Panc1 (cell line): ENCODE data around the gene CCDC152. TPM values are rescaled to one million over a fixed set of nuclear protein-coding genes. Genes with fewer than 3 reads are reported as not detected.

Source experiments
- ATAC-seq: fragments of 200-7000 bp; cut with Tn5 transposase; 2 replicates; pipeline ENCODE4 v1.9.1; 2020; ENCODE audit warnings: mild to moderate bottlenecking, moderate library complexity
- Bru-seq: library from RNA; stranded (reverse); fragments of 400-500 nt; gene quantifications from one replicate; lab custom pipeline; 2021; lab: Mats Ljungman, UMichigan
- BruChase-seq, 2 experiments: library from RNA; stranded (reverse); fragments of 400-500 nt; gene quantifications; one replicate each; lab custom pipeline; 2021; lab: Mats Ljungman, UMichigan
- BruUV-seq: library from RNA; stranded (reverse); fragments of 400-500 nt; replicated peaks from 2 replicates; lab custom pipeline; 2021; lab: Mats Ljungman, UMichigan
- CTCF ChIA-PET: fragments of 300-600 bp; sonication (Branson Sonifier 250); formaldehyde crosslinking; loops from one replicate; lab custom pipeline; 2022; ENCODE audit warnings: antibody characterized with exemption; lab: Charles Lee
- POLR2A ChIA-PET: fragments of 300-600 bp; sonication (Branson Sonifier 250); formaldehyde crosslinking; loops from one replicate; lab custom pipeline; 2022; ENCODE audit warnings: antibody characterized with exemption; lab: Charles Lee
- DNase-seq: peaks from one replicate; pipeline ENCODE4 v3.0.0-alpha.2; 2010; ENCODE audit warnings: low read depth, low spot score
- H3K27ac ChIP-seq: 2 replicates; pipeline ENCODE4 v1.5.1; 2011; ENCODE audit warnings: mild to moderate bottlenecking, low read length, inconsistent platforms
- H3K27me3 ChIP-seq: fragments of 200-500 bp; sonication (Bioruptor generic); 2 replicates; pipeline ENCODE4 v1.6.0; 2014; ENCODE audit warnings: low read length, inconsistent platforms; ENCODE audit not compliant: control insufficient read depth, insufficient read depth
- H3K36me3 ChIP-seq: fragments of 200-500 bp; sonication (Bioruptor generic); 2 replicates; pipeline ENCODE4 v1.5.1; 2014; ENCODE audit warnings: inconsistent platforms, mild to moderate bottlenecking, low read length, moderate library complexity; ENCODE audit not compliant: control insufficient read depth, insufficient read depth
- H3K4me1 ChIP-seq: 2 replicates; pipeline ENCODE4 v1.5.1; 2011; ENCODE audit warnings: inconsistent platforms, mild to moderate bottlenecking, low read length, moderate library complexity; ENCODE audit not compliant: control insufficient read depth, insufficient read depth
- H3K4me3 ChIP-seq, 2 experiments: 2 replicates each; pipeline ENCODE4 v1.5.1; 2011 to 2012; ENCODE audit warnings: low read depth in 2 of 2, low read length in 2 of 2, mild to moderate bottlenecking in 2 of 2, inconsistent platforms in 1 of 2, moderate library complexity in 1 of 2
- H3K9me3 ChIP-seq: fragments of 200-500 bp; sonication (Bioruptor generic); 2 replicates; pipeline ENCODE4 v1.5.1; 2014; ENCODE audit warnings: low read depth, mild to moderate bottlenecking, inconsistent platforms, low read length, moderate library complexity; ENCODE audit not compliant: control insufficient read depth, insufficient read depth
- CTCF ChIP-seq: fragments of 450-650 bp; IDR thresholded peaks from 2 replicates; pipeline ENCODE4 v1.5.1; 2017; ENCODE audit warnings: mild to moderate bottlenecking
- POLR2AphosphoS5 ChIP-seq: IDR thresholded peaks from 2 replicates; pipeline ENCODE4 v1.6.1; 2012; ENCODE audit warnings: mild to moderate bottlenecking, low read depth, low read length, moderate library complexity
- REST ChIP-seq, 2 experiments: IDR thresholded peaks; 2 replicates each; pipeline ENCODE4 v1.6.1; 2011 to 2012; ENCODE audit warnings: low read depth in 2 of 2, control low read depth in 1 of 2, low read length in 1 of 2, mild to moderate bottlenecking in 1 of 2, moderate library complexity in 1 of 2; ENCODE audit not compliant: insufficient read depth in 1 of 2
- SIN3A ChIP-seq: IDR thresholded peaks from 2 replicates; pipeline ENCODE4 v1.6.1; 2012; ENCODE audit warnings: low read depth, mild to moderate bottlenecking, low read length, moderate library complexity, borderline replicate concordance; ENCODE audit not compliant: insufficient read depth
- TCF7L2 ChIP-seq: IDR thresholded peaks from 2 replicates; pipeline ENCODE4 v1.6.1; 2011; ENCODE audit warnings: mild to moderate bottlenecking, low read depth, low read length, inconsistent platforms
- in situ Hi-C: cut with HindIII; loops from 2 replicates; pipeline ENCODE4 v1.10.0; 2016; ENCODE audit warnings: low sequenced_read_pairs, low pct_unique_long_range_greater_than_20kb
- intact Hi-C: fragments of 100-400 bp; cut with micrococcal nuclease; formaldehyde crosslinking; loops from one replicate; pipeline ENCODE4 v1.10.0; 2022; ENCODE audit not compliant: unreplicated experiment
- long read RNA-seq: library from polyadenylated mRNA; unstranded; transcript quantifications from one replicate; pipeline ENCODE4 v2.0.0, GENCODE V29; 2021; ENCODE audit not compliant: unreplicated experiment
- polyA plus RNA-seq: library from polyadenylated mRNA; unstranded; fragments of >200 nt; gene quantifications from one replicate; pipeline ENCODE4 v1.2.1, GENCODE V29; 2012; ENCODE audit warnings: missing spikeins; ENCODE audit not compliant: insufficient read length
- total RNA-seq: library from RNA; stranded (reverse); gene quantifications from one replicate; pipeline ENCODE4 v1.2.1, GENCODE V29; 2021; ENCODE audit not compliant: unreplicated experiment

Gene CCDC152
- total RNA-seq: not detected
- polyA plus RNA-seq: not detected
- Bru-seq, nascent RNA: percentile 14 among the genes with signal in this experiment
- percentile 8 among the genes with signal in this experiment for BruChase-seq, experiment 1, labeled RNA remaining after a 2-hour chase
- BruChase-seq, experiment 2, labeled RNA remaining after a 6-hour chase: percentile 15 among the genes with signal in this experiment
- long read RNA-seq: 0 reads

- no peaks in the 10 kb centered on the region; the same call in 1 of the 2 replicates for H3K4me1 ChIP-seq
- no peaks in the 10 kb centered on the region for H3K9me3 ChIP-seq
- peak within 1 kb of the TSS; percentile 23 to 34; a peak in 3 of 4 replicates for H3K4me3 ChIP-seq
- ATAC-seq: peak; percentile 69
- in situ Hi-C loops (no loop called here), intact Hi-C loops (no loop called here)
- no peak for DNase-seq
- TF ChIP-seq TCF7L2: no peak
- no peak for TF ChIP-seq SIN3A
- TF ChIP-seq REST (IDR thresholded peaks at IDR 0.05; ENCODE audit: insufficient read depth in 1 of 2, low read depth in 2 of 2, low read length in 1 of 2): no peak
- no peak for TF ChIP-seq CTCF
- no peaks in the 10 kb centered on the region; the same call in 1 of the 2 replicates for H3K36me3 ChIP-seq
- peaks cover 7% of the 10 kb centered on the region for H3K27me3 ChIP-seq
- no TSS peak for BruUV-seq
- H3K27ac ChIP-seq: no peak within 1 kb of the TSS
- POLR2A ChIA-PET: no interaction called here
- CTCF ChIA-PET: no interaction called here
Observed at GRCh38 chr5:42756606-42757601, at the start of gene CCDC152. Gene CCDC152, plus strand, starts transcription at chr5:42756818. Its CDS starts 2,304 bp downstream, at chr5:42759122.

GRCh38 chr5:42715785-42716184 lies 40.8 kb upstream of the CCDC152 start:
- no peak overlapping the region for H3K4me3 ChIP-seq
- DNase-seq (no peak), ATAC-seq (no peak)
- no peaks in the 10 kb centered on the region for H3K4me1 ChIP-seq
- no peak overlapping the region for H3K27ac ChIP-seq
- CTCF ChIA-PET: no interaction called here
- TF ChIP-seq POLR2AphosphoS5: no peak
- peaks cover 8% of the 10 kb centered on the region; the same call in 1 of the 2 replicates for H3K27me3 ChIP-seq
- in situ Hi-C loops (no loop called here), intact Hi-C loops (no loop called here)
- no TSS peak for BruUV-seq
- no peaks in the 10 kb centered on the region for H3K9me3 ChIP-seq
- no peaks in the 10 kb centered on the region for H3K36me3 ChIP-seq
- POLR2A ChIA-PET: no interaction called here
